Colonic mucosa (tissue), 4 donors: ENCODE results near the gene ADAMTS18. TPM values are rescaled to one million over a fixed set of nuclear protein-coding genes. Genes with fewer than 3 reads are reported as not detected.

Experiments
- DNase-seq: peaks from one replicate; pipeline ENCODE4 v3.0.0-alpha.2; 2020
- H3K27ac ChIP-seq: fragments of 200-600 bp; one replicate; pipeline ENCODE4 v1.8.0; 2021
- H3K27me3 ChIP-seq: fragments of 200-600 bp; one replicate; pipeline ENCODE4 v1.8.0; 2021
- H3K36me3 ChIP-seq: fragments of 200-600 bp; one replicate; pipeline ENCODE4 v1.8.0; 2021
- H3K4me1 ChIP-seq: fragments of 200-600 bp; one replicate; pipeline ENCODE4 v1.8.0; 2021; ENCODE audit warnings: mild to moderate bottlenecking
- H3K4me3 ChIP-seq: fragments of 200-600 bp; one replicate; pipeline ENCODE4 v1.8.0; 2021
- H3K9ac ChIP-seq, 2 donors: one replicate each; pipeline ENCODE4 v1.7.0; 2013; ENCODE audit warnings: control low read depth in 2 of 2, low read depth in 2 of 2, low read length in 2 of 2
- H3K9me3 ChIP-seq: fragments of 200-600 bp; one replicate; pipeline ENCODE4 v1.8.0; 2021
- CTCF ChIP-seq: fragments of 200-600 bp; IDR thresholded peaks from one replicate; pipeline ENCODE4 v1.8.0; 2022; ENCODE audit warnings: antibody characterized with exemption, mild to moderate bottlenecking
- intact Hi-C: fragments of 100-400 bp; cut with DNase I; formaldehyde crosslinking; loops from one replicate; pipeline ENCODE4 v1.14.1; 2022
- total RNA-seq, 2 donors: library from RNA; stranded (reverse); fragmentation: NEBNext Ultra II Directional in 1 of 2; extraction: Animal tissue kit (Norgen Biotek cat#: 25700) in 1 of 2; gene quantifications; one replicate each; pipeline ENCODE4 v1.2.1, GENCODE V29; 2021
- donor health status: healthy.
- donor health status: DM: no; HTN: no; CAD: no.
- donor health status: DM: no; HTN: no; CAD: no.

ADAMTS18 gene
- total RNA-seq, 2 donors from 2014 or later = 0.05 to 0.29 TPM

GRCh38 chr16:77331802-77332586 lies 102.8 kb downstream of the ADAMTS18 start:
- intact Hi-C loops = no loop called here

DNA sequence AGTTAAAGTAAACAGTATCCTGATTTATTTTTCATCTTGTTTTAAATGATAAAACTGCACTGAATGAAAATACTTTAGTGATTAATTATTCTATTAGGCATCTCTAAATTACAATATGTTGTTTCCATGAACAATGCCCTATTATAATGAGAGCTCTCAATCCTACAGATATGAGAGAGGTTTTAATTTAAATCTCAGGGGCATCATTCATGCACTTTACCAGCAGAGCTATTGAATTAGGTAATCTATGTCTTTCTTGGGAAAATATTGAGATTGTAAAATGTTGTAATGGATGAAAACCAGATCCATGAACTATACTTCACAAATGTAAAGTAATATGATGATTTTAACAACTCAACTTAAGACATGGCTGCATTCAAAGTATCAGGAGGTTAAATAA lies 103.8 kb downstream of the ADAMTS18 start:
- DNase-seq = no peak
- Histone ChIP-seq H3K36me3 (no peaks in the 10 kb centered on the region), H3K27me3 (no peaks in the 10 kb centered on the region), H3K27ac (no peak overlapping the region), H3K4me3 (no peak overlapping the region), H3K9ac (no peak overlapping the region), H3K4me1 (no peaks in the 10 kb centered on the region), H3K9me3 (no peaks in the 10 kb centered on the region)
- intact Hi-C loops = no loop called here
- no peak for TF ChIP-seq CTCF

More at GRCh38 chr16:77331802-77332586, 102.8 kb downstream of the ADAMTS18 start:
- Histone ChIP-seq H3K9me3 (no peaks in the 10 kb centered on the region), H3K27me3 (no peaks in the 10 kb centered on the region), H3K36me3 (no peaks in the 10 kb centered on the region), H3K9ac (no peak overlapping the region), H3K4me1 (no peaks in the 10 kb centered on the region), H3K4me3 (no peak overlapping the region), H3K27ac (no peak overlapping the region)
- TF ChIP-seq CTCF = no peak
- DNase-seq = no peak

DNA sequence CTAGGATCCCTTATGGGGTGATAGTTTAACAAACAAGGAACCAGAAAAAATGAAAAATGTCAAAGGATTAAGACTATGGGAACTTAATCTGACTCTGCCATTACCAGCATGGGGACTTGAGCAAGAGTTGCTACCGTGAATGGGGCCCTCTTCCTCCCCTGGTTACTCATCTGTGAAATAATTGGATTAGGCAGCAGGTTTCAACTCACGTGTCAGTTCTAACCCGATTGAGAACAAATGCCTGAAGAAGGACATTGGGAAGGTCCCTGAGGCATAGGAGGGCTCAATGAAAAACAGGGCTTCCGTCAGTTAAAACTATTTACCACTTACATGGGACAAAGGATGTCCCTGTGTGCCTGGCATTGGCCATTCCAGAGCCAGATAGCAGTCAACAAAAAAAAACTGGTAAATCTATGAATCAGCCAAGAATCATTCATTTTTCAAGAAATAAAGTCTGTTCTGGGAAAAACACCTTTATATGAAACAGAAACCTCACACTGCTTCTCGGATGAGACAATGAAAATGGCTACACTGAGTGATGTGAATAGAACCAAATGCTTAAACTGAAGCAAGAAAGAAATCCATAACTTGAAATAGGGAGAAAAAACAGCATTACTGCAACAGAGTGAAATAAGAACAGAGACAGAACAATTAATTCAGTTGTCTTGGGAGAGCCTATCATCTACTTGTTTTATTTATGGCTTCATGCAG lies 104.3 kb downstream of the ADAMTS18 start:
- no peaks in the 10 kb centered on the region for H3K36me3 ChIP-seq
- no peak for TF ChIP-seq CTCF
- intact Hi-C loops = no loop called here
- H3K9ac ChIP-seq = no peak overlapping the region
- no peak overlapping the region for H3K4me3 ChIP-seq
- no peaks in the 10 kb centered on the region for H3K27me3 ChIP-seq
- no peak overlapping the region for H3K27ac ChIP-seq
- H3K4me1 ChIP-seq = no peaks in the 10 kb centered on the region
- H3K9me3 ChIP-seq = no peaks in the 10 kb centered on the region
- no peak for DNase-seq

DNA sequence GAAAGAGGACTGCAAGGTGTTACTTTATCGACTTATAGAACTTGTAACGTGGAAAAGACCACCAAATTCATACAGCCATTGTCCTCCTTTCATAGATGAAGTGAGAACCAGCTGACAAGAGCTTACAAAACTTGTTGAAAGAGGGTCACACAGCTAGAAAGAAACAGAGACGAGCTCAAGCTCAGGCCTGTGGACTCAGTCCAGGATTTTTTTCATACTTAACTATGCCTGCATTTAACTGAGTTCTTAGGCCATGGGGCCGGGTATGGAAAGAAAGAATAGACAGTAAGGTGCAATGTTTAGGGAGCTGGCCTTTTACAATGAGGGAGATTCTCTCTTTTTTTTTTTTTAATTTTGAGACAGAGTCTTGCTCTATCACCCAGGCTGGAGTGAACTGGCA lies 106.1 kb downstream of the ADAMTS18 start:
- intact Hi-C loops = no loop called here
- Histone ChIP-seq H3K4me1 (no peaks in the 10 kb centered on the region), H3K9me3 (no peaks in the 10 kb centered on the region), H3K27ac (no peak overlapping the region), H3K9ac (no peak overlapping the region), H3K4me3 (no peak overlapping the region), H3K36me3 (no peaks in the 10 kb centered on the region), H3K27me3 (no peaks in the 10 kb centered on the region)
- no peak for TF ChIP-seq CTCF
- DNase-seq = no peak

DNA sequence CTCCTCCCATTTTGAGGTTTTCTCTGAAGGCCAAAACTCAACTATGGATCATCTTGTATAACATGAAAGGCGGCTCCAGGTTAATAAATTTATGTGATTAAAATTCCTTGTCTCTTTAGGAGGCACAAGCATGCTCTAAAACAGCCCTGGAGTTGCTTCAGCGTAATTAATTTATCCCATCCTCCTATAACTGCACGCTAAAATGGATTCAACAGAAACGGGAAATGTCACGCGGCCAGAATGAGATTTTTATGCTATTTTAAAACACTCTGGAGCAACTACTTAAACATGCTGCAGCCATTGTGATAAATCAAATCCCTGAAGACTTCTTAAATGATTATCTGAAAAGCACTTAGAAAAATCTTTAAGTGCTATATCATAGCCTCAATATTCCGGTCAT lies 106.6 kb downstream of the ADAMTS18 start:
- no peak overlapping the region for H3K9ac ChIP-seq
- H3K27ac ChIP-seq = no peak overlapping the region
- H3K4me3 ChIP-seq = no peak overlapping the region
- no peaks in the 10 kb centered on the region for H3K27me3 ChIP-seq
- H3K36me3 ChIP-seq = no peaks in the 10 kb centered on the region
- intact Hi-C loops = no loop called here
- DNase-seq = no peak
- no peak for TF ChIP-seq CTCF
- H3K9me3 ChIP-seq = no peaks in the 10 kb centered on the region
- H3K4me1 ChIP-seq = no peaks in the 10 kb centered on the region
